Coronary artery (tissue), 2 donors: Measurements from ENCODE around the gene TFG.

ENCODE experiments used
- DNase-seq: peaks from one replicate; pipeline ENCODE4 v3.0.0-alpha.2; 2017; ENCODE audit warnings: low spot score
- H3K27ac ChIP-seq, 2 donors: fragments of 200-600 bp; sonication (generic); one replicate each; pipeline ENCODE4 v1.5.1; 2016 to 2019
- H3K4me3 ChIP-seq: fragments of 200-600 bp; sonication (generic); 2 replicates; pipeline ENCODE4 v1.5.1; 2016; ENCODE audit warnings: mild to moderate bottlenecking, moderate library complexity
- CTCF ChIP-seq: fragments of 200-600 bp; sonication (generic); IDR thresholded peaks from one replicate; pipeline ENCODE4 v1.5.1; 2019; ENCODE audit warnings: antibody characterized with exemption

The TFG gene

GRCh38 chr3:100697723-100698285, 11.5 kb upstream of the TFG start:
- no peak for TF ChIP-seq CTCF
- no peak for DNase-seq
- H3K4me3 ChIP-seq = no peak overlapping the region
- H3K27ac ChIP-seq = no peak overlapping the region

GRCh38 chr3:100698736-100699135, 10.6 kb upstream of the TFG start:
- H3K27ac ChIP-seq = no peak overlapping the region
- TF ChIP-seq CTCF = no peak

GRCh38 chr3:100700708-100701107, 8.6 kb upstream of the TFG start:
- H3K27ac ChIP-seq = no peak overlapping the region
- no peak overlapping the region for H3K4me3 ChIP-seq
- no peak for DNase-seq
- no peak for TF ChIP-seq CTCF

More at GRCh38 chr3:100698736-100699135, 10.6 kb upstream of the TFG start:
- no peak for DNase-seq
- H3K4me3 ChIP-seq = no peak overlapping the region

- no peak overlapping the region for H3K4me3 ChIP-seq
- no peak overlapping the region for H3K27ac ChIP-seq
- no peak for DNase-seq
- TF ChIP-seq CTCF = no peak
Observed at GRCh38 chr3:100702082-100702979, 7.0 kb upstream of the TFG start.

- no peak for DNase-seq
- TF ChIP-seq CTCF = no peak
- Histone ChIP-seq H3K4me3 (no peak overlapping the region), H3K27ac (no peak overlapping the region)
Observed at GRCh38 chr3:100702980-100703345, 6.3 kb upstream of the TFG start.

- no peak overlapping the region for H3K4me3 ChIP-seq
- no peak for DNase-seq
- TF ChIP-seq CTCF = no peak
- no peak overlapping the region for H3K27ac ChIP-seq
Observed at GRCh38 chr3:100703865-100704264, 5.4 kb upstream of the TFG start.

GRCh38 chr3:100706365-100706764, 2.9 kb upstream of the TFG start:
- TF ChIP-seq CTCF = no peak
- no peak overlapping the region for H3K27ac ChIP-seq
- DNase-seq = no peak
- no peak overlapping the region for H3K4me3 ChIP-seq
